Measurements from ENCODE around the gene CNN1. TPM values are rescaled to one million over a fixed set of nuclear protein-coding genes. Genes with fewer than 3 reads are reported as not detected.

CNN1 gene
- total and polyA plus RNA-seq, 2 of the 4 experiments (the other 2 are of a cell fraction): 102 to 196 TPM

- in situ Hi-C loops (cut with MboI; ENCODE audit: low sequenced_read_pairs): no loop called here
- 90% methylated on average over 2 of the region's 10 CpGs; no CpG with 5 or more reads in 1 of the 2 experiments for WGBS, 2 experiments (ENCODE audit: extremely low coverage in 2 of 2, insufficient read length in 1 of 2)
- BruUV-seq (replicated peaks): no TSS peak
Measured at GRCh38 chr19:11596156-11596555, 57.5 kb downstream of the CNN1 start.

More at GRCh38 chr19:11596156-11596555, 57.5 kb downstream of the CNN1 start:
- H3K18ac ChIP-seq (ENCODE audit: low read depth, low read length): no peak overlapping the region
- H3K27me3 ChIP-seq (ENCODE audit: control insufficient read depth, insufficient read depth, low read length): no peaks in the 10 kb centered on the region
- peaks cover 6% of the 10 kb centered on the region for H3K36me3 ChIP-seq (ENCODE audit: control insufficient read depth, insufficient read depth, low read length)
- peaks cover 9 to 29% of the 10 kb centered on the region in 2 experiments for H3K79me1 ChIP-seq (ENCODE audit: low read depth in 1 of 2, low read length in 2 of 2)
- H4K5ac ChIP-seq (ENCODE audit: low read depth, low read length): no peak overlapping the region
- H3K4me3 ChIP-seq (ENCODE audit: insufficient read depth, low read depth, low read length): no peak overlapping the region
- H2BK5ac ChIP-seq (ENCODE audit: low read depth, low read length, poor library complexity, severe bottlenecking): no peak overlapping the region
- H3K14ac ChIP-seq (replicated peaks; ENCODE audit: low read depth, low read length): no peak overlapping the region
- H3K4me1 ChIP-seq (ENCODE audit: control insufficient read depth, insufficient read depth, low read length): no peaks in the 10 kb centered on the region; the same call in 1 of the 2 replicates
- H4K20me1 ChIP-seq (ENCODE audit: insufficient read depth, low read length): peaks cover 25% of the 10 kb centered on the region
- ChIA-PET CTCF (no interaction called here), POLR2A (ENCODE audit: unreplicated experiment) (no interaction called here)
- H3K9me1 ChIP-seq (ENCODE audit: insufficient read depth, low read length): peaks cover 10% of the 10 kb centered on the region; the same call in 1 of the 2 replicates
- ATAC-seq (ENCODE audit: low read depth) (no peak), DNase-seq (no peak)
- no peak overlapping the region for H2AK9ac ChIP-seq (replicated peaks; ENCODE audit: low read depth, low read length, poor library complexity)
- peak overlapping the region; percentile 23 for H2AFZ ChIP-seq (replicated peaks; ENCODE audit: low read length, poor library complexity)
- no peak overlapping the region for H2BK20ac ChIP-seq (ENCODE audit: low read depth, low read length)
- H3K9ac ChIP-seq (ENCODE audit: low read depth, low read length): no peak overlapping the region
- intact Hi-C loops (cut with micrococcal nuclease): no loop called here
- H2AK5ac ChIP-seq (ENCODE audit: low read depth, low read length): no peak overlapping the region; the same call in 1 of the 2 replicates
- no peak overlapping the region for H2BK120ac ChIP-seq (ENCODE audit: low read depth, low read length)
- no peak overlapping the region for H3K27ac ChIP-seq (ENCODE audit: insufficient read depth, low read length)
- H3K56ac ChIP-seq (ENCODE audit: extremely low read depth, insufficient read depth, low read length): no peak overlapping the region
- no peak overlapping the region for H3K4ac ChIP-seq (ENCODE audit: low read depth, low read length)
- no peak overlapping the region for H3K23ac ChIP-seq (ENCODE audit: low read depth, low read length)
- no peaks in the 10 kb centered on the region for H3K9me3 ChIP-seq (ENCODE audit: control insufficient read depth, insufficient read depth, low read length)
- no peak overlapping the region for H3K4me2 ChIP-seq (ENCODE audit: low read depth, low read length)
- H4K8ac ChIP-seq (ENCODE audit: low read depth in 2 of 2, low read length in 2 of 2): no peak overlapping the region; a peak in 1 of 4 replicates
- no peak overlapping the region for H4K91ac ChIP-seq (ENCODE audit: insufficient read depth, low read depth, low read length)
- TF ChIP-seq USF2 (IDR thresholded peaks at IDR 0.05; ENCODE audit: low read depth, low read length) (no peak), ELK1 (IDR thresholded peaks at IDR 0.05; ENCODE audit: borderline replicate concordance, low read depth, low read length) (no peak), FOS (IDR thresholded peaks at IDR 0.05; ENCODE audit: low read depth, low read length) (no peak), CEBPB (IDR thresholded peaks at IDR 0.05; ENCODE audit: low read depth, low read length) (no peak), SMC3 (IDR thresholded peaks at IDR 0.05; ENCODE audit: low read depth, low read length) (no peak)
- dilution Hi-C loops (cut with HindIII; ENCODE audit: low sequenced_read_pairs, unreplicated experiment): no loop called here
- H2BK15ac ChIP-seq (ENCODE audit: low read depth, low read length): no peak overlapping the region

All from IMR-90 (cell line).